A204.1 (cell line): ENCODE data around the gene HLX.

Experiments used
- FAIRE-seq: peaks from 2 replicates; lab custom pipeline; 2012; peaks lifted over from hg19 to GRCh38; lab: Jason Lieb, UNC

Gene HLX

GRCh38 chr1:220882061-220882891 is 3.0 kb downstream of the HLX start:
- no peak for FAIRE-seq

DNA sequence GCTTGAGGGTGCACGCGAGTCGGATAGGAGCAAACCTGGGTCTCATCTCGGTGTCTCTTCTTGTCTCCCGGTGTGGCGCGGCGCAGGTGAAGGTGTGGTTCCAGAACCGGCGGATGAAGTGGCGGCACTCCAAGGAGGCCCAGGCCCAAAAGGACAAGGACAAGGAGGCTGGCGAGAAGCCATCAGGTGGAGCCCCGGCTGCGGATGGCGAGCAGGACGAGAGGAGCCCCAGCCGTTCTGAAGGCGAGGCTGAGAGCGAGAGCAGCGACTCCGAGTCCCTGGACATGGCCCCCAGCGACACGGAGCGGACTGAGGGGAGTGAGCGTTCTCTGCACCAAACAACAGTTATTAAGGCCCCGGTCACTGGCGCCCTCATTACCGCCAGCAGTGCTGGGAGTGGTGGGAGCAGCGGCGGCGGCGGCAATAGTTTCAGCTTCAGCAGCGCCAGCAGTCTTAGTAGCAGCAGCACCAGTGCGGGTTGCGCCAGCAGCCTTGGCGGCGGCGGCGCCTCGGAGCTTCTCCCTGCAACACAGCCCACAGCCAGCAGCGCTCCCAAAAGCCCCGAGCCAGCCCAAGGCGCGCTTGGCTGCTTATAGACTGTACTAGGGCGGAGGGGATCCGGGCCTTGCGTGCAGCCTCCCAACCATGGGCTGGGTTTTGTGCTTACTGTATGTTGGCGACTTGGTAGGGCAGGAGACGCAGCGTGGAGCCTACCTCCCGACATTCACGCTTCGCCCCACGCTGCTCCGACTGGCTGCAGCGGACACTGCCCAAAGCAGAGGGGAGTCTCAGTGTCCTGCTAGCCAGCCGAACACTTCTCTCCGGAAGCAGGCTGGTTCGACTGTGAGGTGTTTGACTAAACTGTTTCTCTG is 5.1 kb downstream of the HLX start:
- FAIRE-seq = no peak

GRCh38 chr1:220884981-220885918 is 6.0 kb downstream of the HLX start:
- FAIRE-seq = no peak

- FAIRE-seq = no peak
Measured at GRCh38 chr1:220885971-220886370, 6.7 kb downstream of the HLX start.

DNA sequence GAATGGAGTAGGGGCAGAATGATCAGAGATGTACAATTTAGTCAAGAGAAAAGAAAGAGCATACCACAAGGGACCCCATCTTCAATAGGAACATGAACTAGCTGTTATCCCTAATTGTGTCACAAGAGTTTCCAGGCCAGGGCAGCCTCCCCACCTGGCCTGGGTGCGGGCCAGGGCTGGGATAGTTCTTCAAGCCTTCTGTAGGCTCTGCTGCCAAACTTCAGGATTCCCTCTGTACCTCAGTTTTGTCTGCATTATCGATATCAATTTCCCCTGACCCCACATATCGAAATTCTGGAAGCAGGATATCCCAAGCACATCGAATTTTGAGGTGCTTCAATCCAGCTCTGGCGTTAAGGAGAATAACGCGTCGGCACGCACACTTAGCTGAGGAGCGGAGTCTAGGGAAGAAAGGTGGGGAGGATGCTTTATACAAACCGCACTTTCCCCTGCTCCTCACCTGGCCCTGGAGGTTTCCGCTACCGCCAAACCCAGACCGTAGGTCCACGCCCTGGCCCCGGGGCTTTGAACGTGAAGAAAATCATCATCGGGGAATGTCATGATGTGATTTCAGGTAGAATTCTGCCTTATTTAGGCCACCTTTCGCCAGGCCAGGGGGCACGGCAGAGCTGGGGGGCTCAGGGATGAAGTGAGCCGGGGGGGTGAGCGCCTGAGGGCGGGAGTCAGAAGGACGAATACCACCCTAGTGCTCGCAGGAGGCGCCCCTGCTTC is 7.4 kb downstream of the HLX start:
- no peak for FAIRE-seq

- no peak for FAIRE-seq
Measured at GRCh38 chr1:220887202-220887519, 7.9 kb downstream of the HLX start.

GRCh38 chr1:220887520-220888416 is 8.5 kb downstream of the HLX start:
- FAIRE-seq = no peak

DNA sequence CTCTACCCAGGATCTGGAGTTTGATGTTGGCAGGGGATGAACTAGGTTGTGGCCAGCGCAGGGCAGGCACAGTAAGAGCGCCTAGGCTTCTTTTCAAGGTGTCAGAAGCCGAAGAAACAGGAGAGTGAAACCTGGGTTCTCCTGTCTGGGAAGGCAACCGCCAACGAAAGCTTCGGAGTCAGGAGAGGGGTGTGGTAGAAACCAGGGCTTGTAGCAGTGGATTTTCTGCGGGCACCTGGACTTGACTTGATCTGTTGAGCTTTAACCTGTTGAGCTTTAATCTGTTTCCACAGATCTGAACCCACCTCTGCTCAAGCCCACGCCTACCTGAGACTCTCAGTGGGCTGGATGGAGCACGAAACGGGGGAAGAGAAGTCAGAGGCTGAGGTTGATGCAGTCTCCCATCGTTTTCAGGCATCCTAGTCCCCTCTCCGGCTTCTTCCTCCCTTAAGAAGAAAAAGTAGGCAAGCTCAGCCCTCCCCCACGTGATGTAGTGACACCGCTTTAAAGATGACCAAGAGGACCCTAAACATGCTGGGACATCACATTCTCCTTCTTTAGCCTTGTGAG is 9.3 kb downstream of the HLX start:
- FAIRE-seq = no peak

DNA sequence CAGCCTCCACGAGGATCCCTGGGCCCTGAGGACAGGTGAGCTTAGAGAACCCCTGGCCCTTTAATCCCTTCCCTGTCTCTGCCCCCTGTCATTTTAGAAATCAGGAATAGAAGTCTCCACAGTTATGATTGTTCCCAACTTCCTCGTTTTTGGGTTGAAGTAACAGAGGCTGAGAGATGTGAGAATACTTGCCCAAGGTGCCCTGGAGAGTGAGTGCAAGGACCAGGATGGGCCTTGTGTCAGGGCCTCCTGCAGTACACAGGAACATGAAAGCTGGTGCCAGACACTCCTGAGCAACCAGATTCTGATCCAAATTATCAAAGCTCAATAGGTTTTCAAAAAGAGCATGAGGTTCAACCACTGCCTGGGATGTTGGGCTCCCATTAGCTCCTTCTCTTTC is 10.1 kb downstream of the HLX start:
- FAIRE-seq = no peak

DNA sequence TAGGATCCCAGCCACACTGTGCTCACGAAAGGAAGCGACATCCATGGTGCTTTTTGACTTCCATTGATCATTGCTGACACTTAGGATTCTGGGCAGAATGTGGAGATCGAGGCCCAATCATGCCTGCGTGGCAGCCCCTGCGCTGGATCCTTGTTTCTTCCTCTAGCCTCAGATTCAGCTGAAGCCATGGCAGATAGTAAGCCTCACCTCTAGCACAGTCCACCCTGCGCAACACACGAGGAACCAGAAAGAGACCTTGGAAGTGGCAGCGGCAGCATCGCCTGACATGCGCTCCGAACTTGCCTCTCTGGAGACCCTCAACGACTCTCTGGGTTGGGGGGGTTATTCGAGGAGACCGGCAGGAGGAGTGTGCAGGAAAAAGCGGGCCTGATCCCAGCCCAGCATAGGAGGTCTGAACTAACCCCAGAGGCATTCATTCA is 10.6 kb downstream of the HLX start:
- no peak for FAIRE-seq

GRCh38 chr1:220890602-220891001 is 11.4 kb downstream of the HLX start:
- FAIRE-seq = no peak

DNA sequence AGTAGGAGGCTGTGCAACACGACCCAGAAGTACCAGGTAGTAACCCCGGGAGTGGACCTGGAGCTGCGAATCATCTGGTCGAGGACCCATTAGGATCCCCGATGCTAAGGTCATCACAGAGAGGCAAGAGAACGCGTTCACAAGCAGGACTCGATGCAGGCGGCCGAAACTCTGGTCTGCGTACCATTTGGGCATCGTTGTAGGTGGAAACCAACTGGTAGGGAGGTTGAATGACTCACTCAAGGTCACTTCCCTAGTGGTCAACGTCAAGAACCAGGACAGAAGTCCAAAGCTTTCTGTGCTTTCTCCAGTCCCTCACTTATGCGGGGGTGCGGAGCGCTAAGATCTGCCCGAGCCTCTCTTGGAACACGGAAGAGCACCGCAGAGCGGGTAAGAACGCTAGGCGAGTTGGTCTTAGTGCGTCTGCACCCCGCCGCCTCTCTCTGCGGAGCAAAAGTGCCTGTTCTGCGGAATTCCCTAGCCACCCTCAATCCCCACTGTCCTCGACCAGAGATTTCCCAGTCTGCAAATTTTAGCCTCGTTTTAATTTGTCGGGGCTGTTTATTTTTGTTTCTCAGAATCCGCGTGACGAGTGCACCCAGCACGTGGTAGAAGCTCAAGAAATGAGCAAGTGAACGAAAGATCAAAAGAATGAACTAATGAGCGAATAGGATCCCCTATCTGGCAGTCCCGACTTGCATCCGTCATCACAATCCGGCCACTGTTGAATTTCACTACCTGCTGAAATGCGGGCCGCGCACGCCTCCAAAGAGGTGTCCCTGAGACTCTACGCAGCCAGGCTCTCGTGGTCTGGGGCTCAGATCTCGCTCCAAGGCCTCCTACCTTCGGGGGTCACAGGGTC is 12.2 kb downstream of the HLX start:
- no peak for FAIRE-seq

DNA sequence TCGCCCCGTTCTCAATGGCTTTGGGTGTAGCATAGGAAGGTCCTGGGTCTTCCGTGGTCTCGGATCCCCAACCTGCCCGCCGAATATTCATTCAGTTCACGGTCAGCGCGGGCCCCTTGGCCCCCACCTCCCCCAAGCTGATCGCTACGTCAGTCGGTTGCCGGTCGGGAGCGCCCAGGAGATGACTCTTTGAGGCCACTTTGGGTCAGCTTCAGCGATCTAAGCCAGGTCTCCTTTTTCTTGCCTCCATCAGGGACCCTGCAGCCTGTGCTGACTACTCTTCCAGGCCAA is 12.8 kb downstream of the HLX start:
- FAIRE-seq = no peak

DNA sequence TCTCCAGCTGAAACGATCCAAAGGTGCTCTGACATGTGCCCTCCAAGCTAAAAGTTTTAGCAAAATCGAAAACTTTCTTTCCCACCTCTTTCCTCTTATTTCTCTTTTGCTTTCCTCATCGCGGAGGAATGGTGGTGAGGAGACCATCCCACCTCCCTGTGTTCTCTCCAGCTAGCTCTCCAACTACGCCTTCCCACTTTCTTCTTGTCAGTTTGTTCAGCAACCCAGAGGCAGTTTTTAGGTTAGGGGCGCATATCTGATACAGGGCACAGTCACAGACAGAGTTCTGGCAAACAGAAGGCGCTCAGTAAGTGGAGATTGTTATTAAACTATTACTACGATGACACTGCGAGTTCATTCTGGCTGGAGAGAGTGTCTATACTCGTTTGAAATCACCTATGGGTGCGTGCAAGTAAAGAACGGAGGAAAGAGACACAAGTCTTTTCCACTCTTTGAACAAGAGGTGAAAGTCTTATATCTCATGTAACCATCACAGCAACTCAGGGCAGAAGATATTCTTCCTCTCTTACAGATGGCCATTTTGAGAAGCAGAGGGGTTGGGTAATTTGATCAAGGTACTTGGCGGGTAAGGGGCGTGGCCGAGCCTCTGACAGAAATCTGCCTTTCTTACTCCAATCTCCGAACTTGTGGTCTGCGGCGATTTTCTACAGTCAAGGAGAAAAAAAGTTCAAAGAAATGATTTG is 13.9 kb downstream of the HLX start:
- no peak for FAIRE-seq

DNA sequence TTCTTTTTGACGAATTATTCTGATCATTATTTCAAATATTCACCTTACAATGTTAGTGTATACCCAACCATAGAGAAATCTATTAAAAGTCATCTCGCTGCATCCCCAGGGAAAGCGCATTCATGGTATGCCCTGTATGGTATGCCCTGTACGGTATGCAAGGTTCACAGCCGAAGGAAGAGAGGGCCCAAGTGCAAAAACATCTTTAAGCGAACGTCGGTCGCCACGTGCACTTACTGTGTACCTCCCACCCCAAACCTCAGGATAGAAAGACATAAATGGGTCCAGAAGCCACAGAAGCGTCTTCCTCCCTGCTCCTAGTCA is 14.4 kb downstream of the HLX start:
- FAIRE-seq = no peak

DNA sequence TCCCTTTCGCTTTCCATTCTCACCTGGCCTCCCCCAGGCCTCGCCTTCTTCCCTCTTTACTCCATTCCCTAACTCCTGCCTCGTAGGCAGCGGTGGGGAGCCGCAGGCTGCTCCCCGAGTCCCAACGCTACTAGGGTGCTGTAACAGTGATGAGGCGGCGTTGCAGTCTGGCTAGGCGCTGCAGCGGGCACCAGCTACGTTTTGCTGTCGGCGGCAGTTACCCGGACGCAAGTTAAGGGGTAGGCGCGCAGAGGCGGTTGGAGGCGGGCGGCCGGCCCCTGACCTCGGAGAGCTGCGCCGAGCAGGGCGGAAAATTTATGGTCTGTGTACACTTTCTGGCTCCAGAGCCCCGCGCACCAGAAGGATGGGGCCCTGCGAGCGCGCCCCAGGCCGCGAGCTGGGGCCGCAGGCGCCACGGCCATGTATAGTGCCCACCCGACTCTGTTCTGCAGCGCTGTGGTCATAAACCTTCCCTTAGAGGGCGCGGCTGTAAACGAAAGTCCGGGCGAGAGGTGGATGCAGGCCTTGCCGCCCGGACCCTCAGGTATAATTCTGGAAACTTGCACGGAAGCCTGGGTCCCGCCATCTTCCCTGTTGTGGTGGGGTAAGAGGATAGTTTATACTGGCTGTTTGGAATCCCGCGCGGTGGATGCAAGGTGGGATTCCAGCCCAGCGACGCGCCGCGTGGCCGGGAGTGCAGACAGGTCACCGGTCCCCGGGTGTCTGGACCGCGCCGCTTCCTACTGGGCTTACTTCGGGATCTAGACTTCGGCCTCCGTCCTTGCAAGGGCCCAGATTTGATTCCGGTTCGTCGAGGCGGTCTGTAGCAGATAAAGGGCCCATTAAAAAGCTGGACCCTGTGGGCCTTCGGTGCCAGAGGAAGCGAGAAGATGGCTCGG is 15.0 kb downstream of the HLX start:
- FAIRE-seq = no peak

GRCh38 chr1:220894924-220895256 is 15.6 kb downstream of the HLX start:
- FAIRE-seq = no peak

DNA sequence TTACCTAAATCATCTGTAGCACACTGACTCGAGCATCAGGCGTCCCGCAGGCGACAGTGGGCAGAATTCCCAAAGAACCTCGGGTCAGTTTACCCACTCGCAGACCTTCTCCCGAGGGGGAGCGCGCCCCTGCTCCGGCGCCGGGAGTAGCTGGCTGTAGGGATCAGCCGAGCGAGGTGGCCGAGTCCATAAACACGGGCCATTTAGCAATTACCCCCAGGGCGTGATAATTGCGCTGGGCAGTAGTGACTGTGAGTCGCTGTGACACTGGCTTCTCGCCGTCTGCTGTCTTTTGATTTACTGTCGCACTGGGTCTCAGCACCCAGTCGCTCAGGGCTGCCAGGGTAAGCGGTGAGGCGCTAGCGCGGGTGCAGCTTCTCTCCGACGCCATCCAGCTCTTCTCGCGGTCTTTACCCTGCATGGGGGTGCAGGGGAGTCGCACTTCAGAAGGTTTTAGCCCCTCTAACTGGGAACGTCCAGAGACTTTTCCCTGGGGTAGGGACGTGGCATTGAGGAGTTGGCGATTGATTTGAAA is 16.2 kb downstream of the HLX start:
- no peak for FAIRE-seq
